ENCODE measurements around the gene EIF4EBP2.

Gene EIF4EBP2

GRCh38 chr10:70404036-70404786 lies at the start of gene EIF4EBP2:
EIF4EBP2 (plus strand) TSS chr10:70404145; CDS start chr10:70404402, 257 bp downstream.
- peak; percentile 100 for DNase-seq

GRCh38 chr10:70354556-70354955 lies 49.4 kb upstream of the EIF4EBP2 start:
- no peak for DNase-seq

- no peak for DNase-seq
These were observed 48.6 kb upstream of the EIF4EBP2 start for GRCh38 chr10:70355051-70356021.

GRCh38 chr10:70357565-70357964 lies 46.4 kb upstream of the EIF4EBP2 start:
- no peak for DNase-seq

- DNase-seq: no peak
These were observed 45.5 kb upstream of the EIF4EBP2 start for GRCh38 chr10:70358446-70358845.

GRCh38 chr10:70359017-70359550 lies 44.9 kb upstream of the EIF4EBP2 start:
- DNase-seq: no peak

- DNase-seq: no peak
These were observed 43.7 kb upstream of the EIF4EBP2 start for GRCh38 chr10:70360215-70360614.

GRCh38 chr10:70362328-70362727 lies 41.6 kb upstream of the EIF4EBP2 start:
- no peak for DNase-seq

- DNase-seq: no peak
These were observed 40.7 kb upstream of the EIF4EBP2 start for GRCh38 chr10:70363292-70363691.

GRCh38 chr10:70363971-70364771 lies 39.8 kb upstream of the EIF4EBP2 start:
- peak; percentile 85 for DNase-seq

GRCh38 chr10:70364772-70365091 lies 39.2 kb upstream of the EIF4EBP2 start:
- no peak for DNase-seq

- no peak for DNase-seq
These were observed 36.6 kb upstream of the EIF4EBP2 start for GRCh38 chr10:70367195-70367796.

GRCh38 chr10:70368774-70369482 lies 35.0 kb upstream of the EIF4EBP2 start:
- no peak for DNase-seq

GRCh38 chr10:70369498-70370018 lies 34.4 kb upstream of the EIF4EBP2 start:
- DNase-seq: no peak

- no peak for DNase-seq
These were observed 33.2 kb upstream of the EIF4EBP2 start for GRCh38 chr10:70370766-70371165.

- no peak for DNase-seq
These were observed 32.1 kb upstream of the EIF4EBP2 start for GRCh38 chr10:70371846-70372245.

GRCh38 chr10:70374775-70375614 lies 28.9 kb upstream of the EIF4EBP2 start:
- no peak for DNase-seq

GRCh38 chr10:70376436-70377378 lies 27.2 kb upstream of the EIF4EBP2 start:
- no peak for DNase-seq

GRCh38 chr10:70378122-70378521 lies 25.8 kb upstream of the EIF4EBP2 start:
- DNase-seq: no peak

Measured in activated CD4-positive, CD25-positive, alpha-beta regulatory T cell treated with anti-CD3 and anti-CD28 coated beads, Interleukin-2, amount 50 U/mL, for 72 hours (primary cell).